NCI-H1105 (cell line): ENCODE measurements around the gene SLC26A5.
A peak's percentile ranks its signal among the peaks of the same experiment; 100 is the strongest.
"Not testable (repeated sequence)": the region's sequence is repeated elsewhere in the genome, so short reads cannot be mapped to it uniquely, and the experiment has no call there.

Experiments used
- DNase-seq: peaks from one replicate; lab custom pipeline; 2025; lab: John Stamatoyannopoulos, UW

SLC26A5 gene

GRCh38 chr7:103446049-103446520 is at the start of gene SLC26A5:
SLC26A5 (minus strand) TSS chr7:103446207; CDS start chr7:103421514, 24,693 bp downstream.
- DNase-seq, result peak; percentile 65

- DNase-seq, result no peak
Measured at GRCh38 chr7:103487419-103487818, 41.4 kb upstream of the SLC26A5 start.

- DNase-seq, result not testable (repeated sequence)
Measured at GRCh38 chr7:103486873-103487272, 40.9 kb upstream of the SLC26A5 start.

- no peak for DNase-seq
Measured at GRCh38 chr7:103480771-103481170, 34.8 kb upstream of the SLC26A5 start.

- DNase-seq, result no peak
Measured at GRCh38 chr7:103474956-103475355, 28.9 kb upstream of the SLC26A5 start.

GRCh38 chr7:103469095-103469948 is 23.3 kb upstream of the SLC26A5 start:
- DNase-seq, result no peak

GRCh38 chr7:103466814-103467213 is 20.8 kb upstream of the SLC26A5 start:
- no peak for DNase-seq

GRCh38 chr7:103462358-103462757 is 16.4 kb upstream of the SLC26A5 start:
- DNase-seq, result no peak

- DNase-seq, result peak; percentile 79
Measured at GRCh38 chr7:103447073-103447960, 1.3 kb upstream of the SLC26A5 start.

GRCh38 chr7:103445228-103446048 is 569 bp downstream of the SLC26A5 start:
- no peak for DNase-seq

- DNase-seq, result no peak
Measured at GRCh38 chr7:103439661-103440060, 6.3 kb downstream of the SLC26A5 start.

- DNase-seq, result no peak
Measured at GRCh38 chr7:103437623-103438022, 8.4 kb downstream of the SLC26A5 start.

- no peak for DNase-seq
Measured at GRCh38 chr7:103432712-103433111, 13.3 kb downstream of the SLC26A5 start.

- no peak for DNase-seq
Measured at GRCh38 chr7:103425177-103425576, 20.8 kb downstream of the SLC26A5 start.

GRCh38 chr7:103423467-103424179 is 22.4 kb downstream of the SLC26A5 start:
- no peak for DNase-seq

GRCh38 chr7:103420857-103421384 is 25.1 kb downstream of the SLC26A5 start:
- DNase-seq, result no peak

GRCh38 chr7:103418241-103418640 is 27.8 kb downstream of the SLC26A5 start:
- DNase-seq, result no peak

GRCh38 chr7:103413407-103413806 is 32.6 kb downstream of the SLC26A5 start:
- DNase-seq, result no peak

- no peak for DNase-seq
Measured at GRCh38 chr7:103412151-103412550, 33.9 kb downstream of the SLC26A5 start.

GRCh38 chr7:103405789-103406613 is 40.0 kb downstream of the SLC26A5 start:
- not testable (repeated sequence) for DNase-seq
